GM13977 (cell line): Measurements from ENCODE around the gene ARHGEF40.

Source experiments
- DNase-seq: peaks from one replicate; pipeline ENCODE4 v3.0.0; 2012; ENCODE audit warnings: low spot score
- in situ Hi-C: fragments of 300-500 bp; cut with MboI; formaldehyde crosslinking; loops from one replicate; pipeline ENCODE4 v1.12.0; 2022; ENCODE audit warnings: low sequenced_read_pairs, low pct_unique_long_range_greater_than_20kb, mixed read lengths, inconsistent platforms; ENCODE audit not compliant: unreplicated experiment
- TF ChIP-seq, protein P1 (sequence below): IDR thresholded peaks from 2 replicates; pipeline ENCODE4 v1.5.1; 2012; ENCODE audit warnings: mild to moderate bottlenecking, control low read depth; ENCODE audit not compliant: insufficient read depth; ENCODE audit errors: extremely low read depth, missing control alignments

Gene ARHGEF40

DNA sequence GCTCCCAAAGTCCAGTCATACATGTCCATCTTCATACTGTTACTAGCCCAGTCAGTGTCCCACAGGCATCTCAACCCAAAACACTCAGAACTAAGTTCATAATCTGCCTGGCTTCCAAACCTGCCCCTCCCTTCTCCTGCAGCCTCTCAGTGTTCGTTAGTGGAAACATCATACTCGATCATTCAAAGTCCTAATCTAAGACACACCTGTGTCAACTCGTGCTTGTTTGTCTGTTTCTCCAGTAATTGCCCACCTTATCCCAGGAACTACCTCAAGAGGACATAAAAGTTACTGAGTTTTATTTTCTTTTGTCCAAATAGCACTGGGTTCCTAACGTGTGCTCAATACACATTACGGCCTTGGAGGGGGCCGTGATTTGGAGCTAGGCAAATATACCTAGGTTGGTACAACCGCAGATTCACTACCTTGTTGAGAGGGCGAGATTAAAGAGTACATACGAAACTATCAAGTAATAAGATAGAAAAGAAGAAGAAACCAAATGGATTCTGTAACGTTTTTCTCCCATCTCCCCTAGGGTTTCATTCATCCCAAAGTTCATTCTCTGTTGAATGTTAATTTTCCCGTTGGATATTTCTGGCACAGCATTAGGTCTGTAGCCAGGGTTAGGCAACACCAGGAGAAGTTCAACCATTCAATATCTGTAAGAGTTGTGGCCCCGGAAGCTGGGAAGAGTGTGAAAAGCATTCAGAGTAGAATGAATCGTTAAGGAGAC is 9.3 kb upstream of the ARHGEF40 start:
- in situ Hi-C loops = no loop called here
- TF ChIP-seq, protein P1, sequence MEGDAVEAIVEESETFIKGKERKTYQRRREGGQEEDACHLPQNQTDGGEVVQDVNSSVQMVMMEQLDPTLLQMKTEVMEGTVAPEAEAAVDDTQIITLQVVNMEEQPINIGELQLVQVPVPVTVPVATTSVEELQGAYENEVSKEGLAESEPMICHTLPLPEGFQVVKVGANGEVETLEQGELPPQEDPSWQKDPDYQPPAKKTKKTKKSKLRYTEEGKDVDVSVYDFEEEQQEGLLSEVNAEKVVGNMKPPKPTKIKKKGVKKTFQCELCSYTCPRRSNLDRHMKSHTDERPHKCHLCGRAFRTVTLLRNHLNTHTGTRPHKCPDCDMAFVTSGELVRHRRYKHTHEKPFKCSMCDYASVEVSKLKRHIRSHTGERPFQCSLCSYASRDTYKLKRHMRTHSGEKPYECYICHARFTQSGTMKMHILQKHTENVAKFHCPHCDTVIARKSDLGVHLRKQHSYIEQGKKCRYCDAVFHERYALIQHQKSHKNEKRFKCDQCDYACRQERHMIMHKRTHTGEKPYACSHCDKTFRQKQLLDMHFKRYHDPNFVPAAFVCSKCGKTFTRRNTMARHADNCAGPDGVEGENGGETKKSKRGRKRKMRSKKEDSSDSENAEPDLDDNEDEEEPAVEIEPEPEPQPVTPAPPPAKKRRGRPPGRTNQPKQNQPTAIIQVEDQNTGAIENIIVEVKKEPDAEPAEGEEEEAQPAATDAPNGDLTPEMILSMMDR = no peak
- DNase-seq = no peak

DNA sequence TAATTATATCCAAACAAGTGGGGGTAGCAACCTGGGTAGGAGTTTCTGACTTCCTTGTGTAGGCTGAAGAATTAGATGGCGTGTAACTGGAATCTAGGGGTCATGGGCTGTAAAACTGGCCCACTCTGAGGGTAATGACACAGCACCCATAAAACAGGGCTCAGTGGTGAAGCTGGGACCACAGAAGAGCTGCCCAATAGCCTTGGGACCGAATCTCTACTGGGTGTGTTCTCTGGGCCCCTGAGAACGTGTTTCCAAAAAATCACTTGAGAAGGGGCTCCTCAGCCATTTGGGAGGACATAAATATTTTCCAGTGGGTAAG is 8.8 kb upstream of the ARHGEF40 start:
- TF ChIP-seq, protein P1 = no peak
- no peak for DNase-seq
- in situ Hi-C loops = no loop called here

DNA sequence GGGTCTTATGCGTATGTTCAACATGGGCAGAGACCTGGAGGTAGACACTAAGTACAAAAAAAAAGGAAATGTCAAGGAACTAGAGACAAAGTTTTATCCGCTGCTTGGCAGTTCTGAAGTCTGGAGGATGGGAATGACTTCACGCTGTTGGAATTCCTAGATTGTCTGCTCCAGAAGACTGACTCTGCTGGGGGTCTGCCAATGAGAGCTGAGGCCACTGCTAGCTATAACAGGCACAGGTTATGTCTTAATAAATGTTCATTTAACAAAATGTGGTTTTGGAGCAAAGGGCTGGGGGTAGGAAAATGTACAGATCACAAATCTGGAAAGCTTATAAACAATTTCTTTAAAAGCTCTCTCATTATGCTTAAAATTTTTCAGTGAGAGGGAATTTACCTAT is 6.6 kb upstream of the ARHGEF40 start:
- no peak for DNase-seq
- in situ Hi-C loops = no loop called here
- TF ChIP-seq, protein P1 = no peak

DNA sequence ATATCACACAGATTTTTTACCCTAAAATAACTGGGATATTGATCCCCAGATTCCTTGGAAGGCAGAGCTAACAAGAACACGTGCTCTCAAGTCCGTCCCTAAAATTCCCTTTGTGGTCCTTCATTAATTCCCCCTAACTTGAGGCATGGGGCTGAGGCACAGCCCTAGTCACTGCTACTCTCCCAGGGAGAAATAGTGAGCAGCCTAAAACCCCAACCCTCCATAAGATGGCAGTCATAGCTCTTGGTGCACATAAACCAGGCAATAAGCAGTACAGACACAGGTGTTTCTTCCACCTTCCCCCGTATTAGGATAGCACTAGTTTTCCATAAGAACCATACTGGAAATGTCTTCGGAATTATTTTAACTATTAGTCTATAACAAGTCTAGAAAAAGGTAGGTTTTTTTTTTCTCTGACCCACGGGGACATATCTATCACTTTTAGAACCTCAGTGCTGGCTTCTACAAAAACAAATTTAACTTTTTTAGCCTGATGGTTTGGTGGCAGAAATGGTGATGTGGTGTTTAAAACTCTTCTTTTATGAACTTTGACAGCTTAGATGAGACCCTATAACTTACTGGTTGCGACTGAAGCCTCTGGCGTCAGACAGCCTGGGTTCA is 3.1 kb upstream of the ARHGEF40 start:
- TF ChIP-seq, protein P1 = peak; percentile 42
- DNase-seq = peak; percentile 50
- in situ Hi-C loops = no loop called here

DNA sequence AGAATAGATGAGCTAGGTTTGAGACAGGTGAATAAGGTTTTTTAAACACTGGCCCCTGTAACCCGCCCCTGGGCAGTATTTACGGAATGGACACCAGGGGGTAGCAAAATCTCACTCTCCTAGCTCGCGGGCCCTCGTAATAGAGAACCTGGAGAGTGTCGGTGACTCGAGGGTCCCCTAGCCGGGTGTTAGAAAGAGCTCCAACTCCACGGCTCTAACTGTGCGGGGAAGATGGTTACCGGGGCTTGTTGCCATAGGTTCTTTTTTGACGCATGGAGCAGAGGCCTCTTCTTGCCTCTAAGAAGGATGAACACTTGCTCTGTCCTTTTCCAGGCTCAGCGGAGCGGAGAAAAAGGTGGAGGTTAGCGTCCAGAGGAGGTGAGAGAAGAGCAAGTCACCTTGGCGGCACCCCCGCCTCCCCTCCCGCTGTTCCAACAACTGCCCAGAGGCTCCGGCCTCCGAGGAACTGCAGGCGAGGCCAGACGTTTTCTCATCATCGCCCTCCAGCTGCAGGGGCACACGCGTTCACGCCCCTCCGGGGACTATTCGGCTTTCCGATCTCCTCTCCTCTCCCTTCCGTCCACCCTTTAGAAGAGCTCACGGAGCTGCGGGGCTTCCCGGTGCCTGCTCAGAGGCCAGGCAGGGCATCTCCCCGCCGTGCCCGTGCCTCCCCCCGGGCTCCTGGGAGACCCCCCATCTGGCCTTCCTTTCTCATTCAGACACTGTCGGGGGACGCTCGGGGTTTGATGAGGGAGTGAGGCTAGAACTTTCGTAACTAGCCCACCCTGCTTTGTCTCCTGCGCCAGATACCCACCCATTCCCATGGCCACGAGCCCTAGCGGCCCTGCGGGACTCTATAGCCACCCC is 1.4 kb upstream of the ARHGEF40 start:
- TF ChIP-seq, protein P1 = peak; percentile 47
- peak; percentile 76 for DNase-seq
- in situ Hi-C loops = no loop called here

DNA sequence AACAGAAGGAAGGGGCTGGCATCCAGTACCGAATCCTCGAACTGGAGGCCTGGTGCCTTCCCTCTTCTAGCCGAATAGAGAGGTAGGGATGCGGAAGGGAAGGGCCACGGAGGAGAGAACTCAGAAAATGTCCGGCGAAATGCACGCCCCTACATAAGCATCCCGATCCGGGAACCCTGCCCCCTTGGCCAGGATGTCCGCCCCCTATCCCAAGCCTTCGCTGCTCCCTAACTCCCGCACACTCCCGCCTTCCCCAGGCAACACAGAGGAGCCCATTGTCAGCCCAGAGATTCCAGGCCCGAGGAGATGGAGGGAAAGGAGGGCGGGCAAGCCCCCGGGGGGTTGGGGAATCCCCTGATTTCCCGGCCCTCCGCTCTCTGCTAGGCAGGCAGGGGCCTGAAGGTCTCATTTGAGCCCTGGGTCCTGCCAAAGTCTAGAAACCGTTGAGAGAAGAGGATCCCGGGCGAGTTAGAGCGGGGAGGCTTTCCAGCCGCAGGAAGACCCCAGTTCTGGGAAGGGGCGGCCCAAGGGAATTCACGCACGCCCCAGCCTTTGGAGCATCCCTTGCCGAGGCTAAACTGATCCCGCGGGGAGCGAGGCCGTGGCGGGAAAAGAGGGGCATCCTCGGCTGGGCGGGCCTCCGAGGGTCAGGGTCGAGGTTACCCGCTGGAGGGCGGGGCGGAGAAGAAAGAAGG is 569 bp upstream of the ARHGEF40 start:
- in situ Hi-C loops = no loop called here
- DNase-seq = peak; percentile 38
- TF ChIP-seq, protein P1 = no peak
